Muscle layer of duodenum (tissue), 2 donors: ENCODE results near the gene LFNG.

Source experiments
- H3K27ac ChIP-seq: one replicate; pipeline ENCODE4 v1.7.0; 2013; ENCODE audit warnings: mild to moderate bottlenecking, low read length
- H3K27me3 ChIP-seq: one replicate; pipeline ENCODE4 v1.7.0; 2013; ENCODE audit warnings: low read depth, mild to moderate bottlenecking, control low read depth, low read length
- H3K36me3 ChIP-seq, 2 donors: one replicate each; pipeline ENCODE4 v1.7.0; 2013; ENCODE audit warnings: low read length in 2 of 2, control low read depth in 1 of 2, mild to moderate bottlenecking in 1 of 2; ENCODE audit not compliant: insufficient read depth in 2 of 2, control insufficient read depth in 1 of 2
- H3K4me1 ChIP-seq, 2 donors: one replicate each; pipeline ENCODE4 v1.7.0; 2013; ENCODE audit warnings: low read length in 2 of 2, mild to moderate bottlenecking in 2 of 2, control low read depth in 1 of 2, moderate library complexity in 1 of 2; ENCODE audit not compliant: insufficient read depth in 2 of 2, control insufficient read depth in 1 of 2
- H3K4me3 ChIP-seq, 2 donors: one replicate each; pipeline ENCODE4 v1.7.0; 2013; ENCODE audit warnings: low read length in 2 of 2, low read depth in 1 of 2, mild to moderate bottlenecking in 1 of 2
- H3K9me3 ChIP-seq, 2 donors: one replicate each; pipeline ENCODE4 v1.7.0; 2013; ENCODE audit warnings: low read length in 2 of 2, control low read depth in 1 of 2, mild to moderate bottlenecking in 1 of 2; ENCODE audit not compliant: control insufficient read depth in 1 of 2
- donor health status: healthy.

Gene LFNG

GRCh38 chr7:2521952-2522591 is 2.5 kb downstream of the LFNG start:
- Histone ChIP-seq H3K4me3 (peak overlapping the region; percentile 55 to 59), H3K36me3 (no peaks in the 10 kb centered on the region), H3K4me1 (peaks cover 9 to 70% of the 10 kb centered on the region in 2 donors), H3K27ac (no peak overlapping the region), H3K9me3 (no peaks in the 10 kb centered on the region), H3K27me3 (no peaks in the 10 kb centered on the region)

- Histone ChIP-seq H3K36me3 (no peaks in the 10 kb centered on the region), H3K27me3 (no peaks in the 10 kb centered on the region), H3K4me1 (peaks cover 9 to 74% of the 10 kb centered on the region in 2 donors), H3K4me3 (peak overlapping the region; percentile 26 to 55), H3K27ac (peak overlapping the region; percentile 51), H3K9me3 (no peaks in the 10 kb centered on the region)
Observed at GRCh38 chr7:2522780-2523433, 3.3 kb downstream of the LFNG start.

GRCh38 chr7:2523461-2523936 is 3.9 kb downstream of the LFNG start:
- Histone ChIP-seq H3K4me1 (peaks cover 13 to 68% of the 10 kb centered on the region in 2 donors), H3K36me3 (no peaks in the 10 kb centered on the region), H3K9me3 (no peaks in the 10 kb centered on the region), H3K4me3 (peak overlapping the region; percentile 39 to 55), H3K27ac (peak overlapping the region; percentile 56), H3K27me3 (no peaks in the 10 kb centered on the region)

GRCh38 chr7:2523941-2524807 is 4.6 kb downstream of the LFNG start:
- Histone ChIP-seq H3K27ac (peak overlapping the region; percentile 56), H3K9me3 (no peaks in the 10 kb centered on the region), H3K4me3 (peak overlapping the region; percentile 39 to 55), H3K27me3 (no peaks in the 10 kb centered on the region), H3K4me1 (peaks cover 14 to 64% of the 10 kb centered on the region in 2 donors), H3K36me3 (no peaks in the 10 kb centered on the region)

GRCh38 chr7:2524808-2525657 is 5.5 kb downstream of the LFNG start:
- no peaks in the 10 kb centered on the region for H3K27me3 ChIP-seq
- no peaks in the 10 kb centered on the region for H3K36me3 ChIP-seq
- peaks cover 14 to 65% of the 10 kb centered on the region in 2 donors for H3K4me1 ChIP-seq
- no peaks in the 10 kb centered on the region for H3K9me3 ChIP-seq
- H3K27ac ChIP-seq: no peak overlapping the region
- H3K4me3 ChIP-seq: no peak overlapping the region

- Histone ChIP-seq H3K27me3 (no peaks in the 10 kb centered on the region), H3K4me1 (peaks cover 19 to 56% of the 10 kb centered on the region in 2 donors), H3K27ac (no peak overlapping the region), H3K9me3 (no peaks in the 10 kb centered on the region), H3K4me3 (no peak overlapping the region), H3K36me3 (no peaks in the 10 kb centered on the region)
Observed at GRCh38 chr7:2525658-2526630, 6.4 kb downstream of the LFNG start.

- no peaks in the 10 kb centered on the region for H3K9me3 ChIP-seq
- H3K4me1 ChIP-seq: peaks cover 18 to 46% of the 10 kb centered on the region in 2 donors
- no peak overlapping the region for H3K27ac ChIP-seq
- H3K27me3 ChIP-seq: no peaks in the 10 kb centered on the region
- H3K4me3 ChIP-seq: no peak overlapping the region
- no peaks in the 10 kb centered on the region for H3K36me3 ChIP-seq
Observed at GRCh38 chr7:2526659-2527504, 7.3 kb downstream of the LFNG start.

- H3K36me3 ChIP-seq: no peaks in the 10 kb centered on the region
- no peaks in the 10 kb centered on the region for H3K27me3 ChIP-seq
- no peak overlapping the region for H3K4me3 ChIP-seq
- H3K4me1 ChIP-seq: peaks cover 12 to 40% of the 10 kb centered on the region in 2 donors
- no peak overlapping the region for H3K27ac ChIP-seq
- no peaks in the 10 kb centered on the region for H3K9me3 ChIP-seq
Observed at GRCh38 chr7:2527505-2528467, 8.2 kb downstream of the LFNG start.
